Fibroblast of lung (primary cell): ENCODE results near the gene ARSA. TPM values are rescaled to one million over a fixed set of nuclear protein-coding genes. Genes with fewer than 3 reads are reported as not detected.

ENCODE experiments used
- DNase-seq, 2 donors: peaks; one replicate each; pipeline versions ENCODE4 v3.0.0 to v3.0.0-alpha.2; 2010; ENCODE audit warnings: low read depth in 2 of 2
- H2AFZ ChIP-seq: 2 replicates; pipeline ENCODE4 v1.5.1; 2012; ENCODE audit warnings: low read length, control low read depth, inconsistent platforms
- H3K27ac ChIP-seq: 2 replicates; pipeline ENCODE4 v1.5.1; 2011; ENCODE audit warnings: low read length, control low read depth; ENCODE audit not compliant: insufficient read depth
- H3K27me3 ChIP-seq: 2 replicates; pipeline ENCODE4 v1.5.1; 2011; ENCODE audit warnings: mild to moderate bottlenecking, low read length; ENCODE audit not compliant: control insufficient read depth, insufficient read depth
- H3K36me3 ChIP-seq: 2 replicates; pipeline ENCODE4 v1.5.1; 2011; ENCODE audit warnings: low read length; ENCODE audit not compliant: control insufficient read depth, insufficient read depth
- H3K4me1 ChIP-seq: 2 replicates; pipeline ENCODE4 v1.5.1; 2011; ENCODE audit warnings: low read length; ENCODE audit not compliant: control insufficient read depth, insufficient read depth; ENCODE audit errors: extremely low read depth
- H3K4me2 ChIP-seq: 2 replicates; pipeline ENCODE4 v1.5.1; 2011; ENCODE audit warnings: low read length, control low read depth; ENCODE audit not compliant: insufficient read depth; ENCODE audit errors: extremely low read depth
- H3K4me3 ChIP-seq, 4 experiments: fragments of 200-600 bp in 1 of 4; sonication (generic) in 1 of 4; replicated peaks in 1 of 4; 2 replicates each; pipeline ENCODE4 v1.5.1; 2011 to 2016; ENCODE audit warnings: low read length in 4 of 4, low read depth in 3 of 4, mild to moderate bottlenecking in 3 of 4, control low read depth in 2 of 4, inconsistent platforms in 1 of 4, mixed read lengths in 1 of 4; ENCODE audit not compliant: insufficient read depth in 1 of 4; ENCODE audit errors: control extremely low read depth in 1 of 4
- H3K79me2 ChIP-seq: 2 replicates; pipeline ENCODE4 v1.5.1; 2012; ENCODE audit warnings: mild to moderate bottlenecking, low read length, inconsistent platforms; ENCODE audit not compliant: control insufficient read depth, insufficient read depth
- H3K9ac ChIP-seq: 2 replicates; pipeline ENCODE4 v1.5.1; 2011; ENCODE audit warnings: mild to moderate bottlenecking, low read length, control low read depth; ENCODE audit not compliant: insufficient read depth
- H3K9me3 ChIP-seq: 2 replicates; pipeline ENCODE4 v1.5.1; 2012; ENCODE audit warnings: low read depth, low read length; ENCODE audit not compliant: control insufficient read depth, insufficient read depth
- H4K20me1 ChIP-seq: 2 replicates; pipeline ENCODE4 v1.5.1; 2011; ENCODE audit warnings: low read length; ENCODE audit not compliant: control insufficient read depth, insufficient read depth; ENCODE audit errors: extremely low read depth
- EZH2 ChIP-seq: IDR thresholded peaks from 2 replicates; pipeline ENCODE4 v1.5.1; 2012; ENCODE audit warnings: low read length, control low read depth, mild to moderate bottlenecking; ENCODE audit errors: missing control alignments
- polyA plus RNA-seq, 2 donors: library from polyadenylated mRNA; depleted of rRNA in 1 of 2; stranded (reverse) in 1 of 2; unstranded in 1 of 2; fragments of >200 nt; gene quantifications; 2 replicates each; pipeline ENCODE4 v1.2.1, GENCODE V29; 2011 to 2012; ENCODE audit warnings: missing spikeins in 1 of 2
- total RNA-seq: library from RNA; depleted of rRNA; stranded (reverse); fragments of >200 nt; gene quantifications from 2 replicates; pipeline ENCODE4 v1.2.1, GENCODE V29; 2014
- TF ChIP-seq, protein P1 (sequence below), 2 donors: IDR thresholded peaks in 1 of 2; conservative IDR thresholded peaks in 1 of 2; 1 replicate in 1 of 2; 2 replicates in 1 of 2; pipeline ENCODE4 v1.5.1; 2011 to 2012; ENCODE audit warnings: low read length in 2 of 2, control low read depth in 1 of 2, inconsistent platforms in 1 of 2, low read depth in 1 of 2, mild to moderate bottlenecking in 1 of 2

The ARSA gene
- total and polyA plus RNA-seq, 2 donors (not counting 1 experiment from before 2014, with no cell fraction given) = 10.5 to 19.5 TPM

DNA sequence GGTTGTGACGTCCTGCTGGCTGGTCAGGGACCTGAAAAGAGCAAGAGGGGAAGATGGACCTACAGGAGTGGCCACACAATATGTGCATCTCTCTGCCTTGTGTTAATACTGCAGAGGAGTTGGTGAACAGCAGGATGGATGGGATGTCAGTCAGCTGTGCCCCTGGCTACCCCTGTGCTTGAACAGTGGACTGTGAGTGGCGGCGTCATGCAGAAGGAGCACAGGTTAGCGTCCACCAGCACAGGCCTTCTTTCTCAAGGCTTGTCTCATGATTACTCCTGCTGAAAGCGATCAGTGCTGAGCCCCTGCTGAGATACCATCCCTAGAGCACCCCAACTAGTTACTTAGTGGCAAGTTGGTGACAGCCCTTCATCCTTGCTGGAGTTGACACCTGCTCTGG, 41.5 kb downstream of the ARSA start:
- Histone ChIP-seq H3K27ac (no peak overlapping the region), H3K79me2 (peaks cover 2% of the 10 kb centered on the region), H3K4me2 (no peak overlapping the region), H3K4me3 (no peak overlapping the region), H3K27me3 (no peaks in the 10 kb centered on the region), H3K9me3 (no peaks in the 10 kb centered on the region), H3K4me1 (no peaks in the 10 kb centered on the region), H3K9ac (no peak overlapping the region), H4K20me1 (no peaks in the 10 kb centered on the region), H2AFZ (no peak overlapping the region), H3K36me3 (no peaks in the 10 kb centered on the region)
- no peak for DNase-seq
- no peak for TF ChIP-seq EZH2
- TF ChIP-seq, protein P1, sequence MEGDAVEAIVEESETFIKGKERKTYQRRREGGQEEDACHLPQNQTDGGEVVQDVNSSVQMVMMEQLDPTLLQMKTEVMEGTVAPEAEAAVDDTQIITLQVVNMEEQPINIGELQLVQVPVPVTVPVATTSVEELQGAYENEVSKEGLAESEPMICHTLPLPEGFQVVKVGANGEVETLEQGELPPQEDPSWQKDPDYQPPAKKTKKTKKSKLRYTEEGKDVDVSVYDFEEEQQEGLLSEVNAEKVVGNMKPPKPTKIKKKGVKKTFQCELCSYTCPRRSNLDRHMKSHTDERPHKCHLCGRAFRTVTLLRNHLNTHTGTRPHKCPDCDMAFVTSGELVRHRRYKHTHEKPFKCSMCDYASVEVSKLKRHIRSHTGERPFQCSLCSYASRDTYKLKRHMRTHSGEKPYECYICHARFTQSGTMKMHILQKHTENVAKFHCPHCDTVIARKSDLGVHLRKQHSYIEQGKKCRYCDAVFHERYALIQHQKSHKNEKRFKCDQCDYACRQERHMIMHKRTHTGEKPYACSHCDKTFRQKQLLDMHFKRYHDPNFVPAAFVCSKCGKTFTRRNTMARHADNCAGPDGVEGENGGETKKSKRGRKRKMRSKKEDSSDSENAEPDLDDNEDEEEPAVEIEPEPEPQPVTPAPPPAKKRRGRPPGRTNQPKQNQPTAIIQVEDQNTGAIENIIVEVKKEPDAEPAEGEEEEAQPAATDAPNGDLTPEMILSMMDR (conservative IDR thresholded peaks at IDR 0.05 in 1 of 2, IDR thresholded peaks at IDR 0.05 in 1 of 2; ENCODE audit: low read depth in 1 of 2, low read length in 2 of 2) = no peak

DNA sequence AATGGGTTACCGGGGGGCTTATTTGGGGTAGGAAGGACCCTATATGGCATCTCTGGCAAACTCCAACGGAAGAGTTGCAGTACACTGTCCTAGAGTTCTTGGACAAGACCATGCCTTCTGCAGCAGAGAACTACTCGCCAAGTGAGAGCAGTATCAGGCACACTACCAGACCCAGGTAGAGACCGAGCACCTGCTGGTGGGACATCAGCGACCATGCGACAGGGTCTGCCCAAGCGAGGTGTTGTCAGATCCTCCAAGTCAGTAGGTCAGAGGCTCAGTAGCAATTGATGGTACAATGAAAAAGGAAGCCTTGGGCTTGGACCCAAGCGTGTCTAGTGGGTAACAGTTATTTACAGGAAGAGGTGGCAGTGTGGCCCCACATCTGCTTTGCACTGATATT, 42.2 kb downstream of the ARSA start:
- Histone ChIP-seq H3K4me1 (no peaks in the 10 kb centered on the region), H3K79me2 (peaks cover 2% of the 10 kb centered on the region), H3K4me3 (no peak overlapping the region), H3K27me3 (no peaks in the 10 kb centered on the region), H4K20me1 (no peaks in the 10 kb centered on the region), H3K36me3 (no peaks in the 10 kb centered on the region), H3K9ac (no peak overlapping the region), H3K27ac (no peak overlapping the region), H3K4me2 (no peak overlapping the region), H2AFZ (no peak overlapping the region), H3K9me3 (no peaks in the 10 kb centered on the region)
- no peak for DNase-seq
- TF ChIP-seq EZH2 = no peak
- TF ChIP-seq, protein P1 (conservative IDR thresholded peaks at IDR 0.05 in 1 of 2, IDR thresholded peaks at IDR 0.05 in 1 of 2; ENCODE audit: low read depth in 1 of 2, low read length in 2 of 2) = no peak

DNA sequence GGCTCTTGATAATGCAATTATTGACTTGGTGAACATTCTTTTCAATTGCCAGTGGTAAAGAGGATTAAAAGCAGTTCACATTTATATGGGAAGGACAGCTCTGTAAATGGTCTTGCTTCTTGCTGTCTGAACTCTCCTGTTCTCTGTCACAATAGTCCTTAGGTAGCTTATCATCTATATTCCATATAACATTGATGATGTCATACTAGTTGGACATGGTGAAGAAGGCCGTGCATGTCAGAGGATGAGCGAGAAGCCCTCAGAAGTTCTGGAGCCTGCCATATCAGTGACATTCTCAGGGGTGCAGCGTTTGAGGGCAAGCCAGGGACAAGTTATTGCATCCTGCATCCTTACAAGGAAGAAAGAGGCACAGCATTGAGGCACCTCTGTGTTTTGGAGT, 42.7 kb downstream of the ARSA start:
- no peak overlapping the region for H3K4me2 ChIP-seq
- no peaks in the 10 kb centered on the region for H3K9me3 ChIP-seq
- no peaks in the 10 kb centered on the region for H3K4me1 ChIP-seq
- TF ChIP-seq EZH2 = no peak
- TF ChIP-seq, protein P1 (conservative IDR thresholded peaks at IDR 0.05 in 1 of 2, IDR thresholded peaks at IDR 0.05 in 1 of 2; ENCODE audit: low read depth in 1 of 2, low read length in 2 of 2) = no peak
- H3K4me3 ChIP-seq = no peak overlapping the region
- peaks cover 2% of the 10 kb centered on the region for H3K79me2 ChIP-seq
- no peak overlapping the region for H2AFZ ChIP-seq
- H3K27ac ChIP-seq = no peak overlapping the region
- DNase-seq = no peak
- H3K9ac ChIP-seq = no peak overlapping the region
- H3K36me3 ChIP-seq = no peaks in the 10 kb centered on the region
- no peaks in the 10 kb centered on the region for H3K27me3 ChIP-seq
- no peaks in the 10 kb centered on the region for H4K20me1 ChIP-seq
